Activated CD4-positive, alpha-beta T cell treated with anti-CD3 and anti-CD28 coated beads, Interleukin-2, amount 50 U/mL, for 24 hours (primary cell): ENCODE data around the gene MCM10.
"Not testable (repeated sequence)": the region's sequence is repeated elsewhere in the genome, so short reads cannot be mapped to it uniquely, and the experiment has no call there.

Experiments used
- DNase-seq, 2 donors: peaks; one replicate each; pipeline ENCODE4 v3.0.0-alpha.2; 2020; ENCODE audit warnings: low read depth in 1 of 2, low spot score in 1 of 2

MCM10 gene

DNA sequence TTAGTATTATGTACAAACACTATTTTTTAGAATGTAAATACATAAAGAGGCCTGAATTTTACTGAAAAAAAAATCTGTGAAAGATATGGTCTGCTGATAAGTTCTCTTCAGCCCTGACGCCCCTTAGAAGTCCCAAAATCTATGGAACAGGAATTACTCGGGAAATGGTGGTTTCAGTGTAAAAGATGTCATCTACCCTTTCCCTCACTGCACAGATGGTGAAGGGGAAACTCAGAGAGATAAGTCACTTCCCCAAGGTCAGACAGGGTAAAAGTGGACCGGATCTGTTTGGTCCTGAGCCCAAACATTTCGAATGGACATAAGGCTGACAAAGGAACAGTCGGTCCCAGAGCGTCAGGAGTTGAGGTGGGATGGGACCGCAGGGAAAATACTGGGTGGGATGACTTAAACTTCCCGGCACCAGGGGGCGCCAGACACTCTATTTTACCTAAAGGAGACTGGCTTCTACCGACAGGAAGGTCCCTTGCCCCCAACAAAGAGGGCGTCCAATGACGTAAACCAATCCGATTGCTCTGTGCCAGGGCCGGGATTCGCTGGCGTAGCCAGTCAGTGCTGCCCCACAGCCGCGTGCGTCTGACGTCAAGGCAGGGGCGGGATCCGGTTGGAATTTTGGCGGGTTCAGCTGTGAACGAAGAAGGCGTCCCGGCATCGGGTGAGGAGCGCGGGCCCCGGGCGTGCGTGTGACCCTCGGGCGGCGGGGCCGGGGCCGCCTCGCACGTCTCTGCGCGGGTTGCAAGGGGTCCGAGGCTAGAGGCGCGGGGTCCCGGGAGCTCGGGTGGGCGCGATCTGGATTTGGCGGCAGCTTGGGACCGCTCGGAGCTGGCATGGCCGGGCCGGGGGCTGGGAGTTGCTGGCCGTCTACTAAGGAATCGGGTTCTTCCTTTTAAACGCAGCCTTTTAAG is at the start of gene MCM10:
Gene MCM10, plus strand, starts transcription at position 625 of the 923 bp plus-strand sequence. CDS start 2,645 bp downstream, outside the sequence.
- peak; percentile 94 to 98 for DNase-seq

DNA sequence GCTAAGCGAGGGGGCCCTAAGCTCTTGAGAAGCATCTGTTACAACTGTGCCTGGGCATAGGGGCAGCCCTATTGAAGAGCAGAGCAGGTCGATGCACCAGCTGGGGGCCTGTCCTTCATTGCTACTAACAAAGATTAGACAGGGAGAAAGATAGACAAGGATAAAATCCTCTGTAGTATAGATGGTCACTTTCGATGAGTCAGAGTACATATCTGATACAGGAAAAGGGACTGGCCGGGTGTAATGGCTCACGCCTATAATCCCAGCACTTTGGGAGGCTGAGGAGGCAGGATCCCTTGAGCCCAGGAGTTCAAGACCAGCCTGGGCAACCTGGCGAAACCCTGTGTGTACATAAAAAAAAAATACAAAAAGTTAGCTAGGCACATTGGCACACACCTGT is 47.8 kb upstream of the MCM10 start:
- DNase-seq: no peak

DNA sequence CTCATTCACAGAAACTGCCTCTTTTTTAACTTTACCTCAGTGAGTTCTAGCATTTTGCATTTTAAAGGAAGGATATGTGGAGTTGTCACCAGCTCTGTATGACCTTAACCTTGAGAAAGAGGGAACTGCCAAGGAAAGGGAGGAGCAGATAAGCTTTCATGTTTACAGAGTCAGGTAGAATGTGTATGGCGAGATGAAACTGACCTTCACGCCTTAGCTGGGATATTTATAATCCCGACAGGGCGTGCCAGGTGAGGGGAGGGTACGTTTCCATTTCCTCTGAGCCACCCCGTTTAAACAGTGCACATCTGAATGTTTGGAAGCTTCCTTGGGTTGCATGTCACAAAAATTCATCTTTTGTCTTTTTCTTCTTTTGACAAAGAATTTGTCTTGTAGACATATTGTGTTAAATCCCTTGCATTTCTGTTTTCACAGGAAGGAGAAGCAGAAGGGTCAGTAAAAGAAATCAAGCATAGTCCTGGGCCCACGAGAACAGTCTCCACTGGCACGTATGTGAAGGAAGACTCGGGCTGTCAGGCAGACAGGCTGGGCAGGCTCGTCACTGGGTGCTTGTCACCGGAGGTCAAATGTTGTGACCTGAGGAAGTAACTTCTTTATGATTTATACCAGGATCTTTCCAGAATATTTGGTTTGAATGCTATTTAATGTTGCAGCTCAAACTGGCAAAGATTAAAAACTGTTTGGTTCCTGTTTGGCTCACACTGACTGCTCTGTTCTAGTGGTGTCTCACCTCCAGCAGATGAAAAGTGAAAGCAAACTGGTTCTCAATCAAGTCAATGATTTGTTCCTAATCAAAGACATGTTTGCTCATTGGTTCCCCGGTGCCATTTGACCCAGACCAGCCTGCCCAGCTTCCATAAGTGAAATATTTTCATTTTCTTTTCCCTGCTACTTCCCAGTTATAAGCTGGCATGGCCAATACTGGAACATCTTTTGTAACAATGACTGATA is 45.2 kb upstream of the MCM10 start:
- DNase-seq: no peak

DNA sequence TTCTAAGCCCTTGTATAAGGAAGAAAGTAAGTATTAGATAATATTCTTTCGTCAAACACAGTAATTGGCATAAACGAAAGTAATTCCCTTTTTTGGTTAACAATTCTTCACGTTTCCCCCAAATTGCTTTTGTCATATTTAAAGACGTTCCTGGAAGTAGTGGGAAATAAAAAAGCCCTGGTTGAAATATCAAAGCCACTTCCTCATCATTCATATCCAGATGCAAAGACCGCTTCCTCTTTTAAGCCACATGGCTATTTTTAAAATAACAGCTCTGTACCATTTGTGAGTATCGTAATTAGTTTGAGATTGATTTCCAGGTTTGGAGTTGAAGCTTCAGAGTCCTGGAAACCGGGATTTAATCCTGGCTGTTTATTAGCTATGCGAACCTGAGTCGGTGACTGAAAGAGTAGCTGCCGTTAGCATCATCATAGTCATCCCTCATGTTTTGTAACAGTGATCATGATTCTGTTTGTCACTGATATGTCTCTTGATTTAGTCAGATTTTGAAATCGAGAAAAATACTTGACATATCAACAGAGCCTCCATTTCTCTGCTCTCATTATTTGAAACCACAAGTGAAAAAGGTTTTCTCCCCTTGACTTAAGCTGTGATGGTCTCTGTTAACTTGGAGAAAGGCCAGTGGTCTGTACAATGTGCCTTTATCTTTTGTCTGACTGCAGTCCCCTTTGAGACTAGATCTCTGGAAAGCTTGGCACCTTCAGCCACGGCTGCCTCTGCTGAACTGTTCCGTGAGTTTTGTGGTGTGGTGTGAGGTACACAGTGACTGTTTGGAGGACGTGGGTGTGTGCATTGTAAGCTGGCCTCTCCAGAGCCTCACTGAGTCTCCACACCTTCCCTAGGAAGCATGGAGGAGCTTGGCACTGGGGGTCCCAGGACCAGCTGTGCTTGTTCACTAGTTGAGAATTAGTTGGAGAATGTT is 43.2 kb upstream of the MCM10 start:
- no peak for DNase-seq

DNA sequence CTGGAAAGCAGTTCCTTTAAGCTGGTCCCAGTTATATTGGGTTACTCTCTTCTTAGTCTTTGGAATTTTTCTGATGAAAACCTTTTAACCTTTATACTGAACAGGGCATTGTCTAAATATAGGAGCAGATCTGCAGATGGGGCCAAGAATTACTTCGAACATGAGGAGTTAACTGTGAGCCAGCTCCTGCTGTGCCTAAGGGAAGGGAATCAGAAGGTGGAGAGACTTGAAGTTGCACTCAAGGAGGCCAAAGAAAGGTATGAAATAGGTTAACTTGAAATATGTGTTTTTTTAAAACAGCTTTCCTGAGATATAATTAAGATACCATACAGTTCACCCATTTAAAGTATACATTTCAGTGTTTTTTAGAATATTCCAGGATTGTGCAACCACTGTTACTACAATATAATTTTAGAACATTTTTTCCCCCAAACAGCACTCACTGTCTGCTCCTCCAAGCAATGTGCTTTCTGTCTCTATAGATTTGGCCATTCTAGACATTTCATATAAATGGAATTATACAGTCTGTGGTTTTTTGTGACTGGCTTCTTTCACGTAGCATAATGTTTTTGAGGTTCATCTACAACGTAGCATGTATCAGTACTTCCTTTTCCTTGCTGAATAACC is 42.5 kb upstream of the MCM10 start:
- no peak for DNase-seq

DNA sequence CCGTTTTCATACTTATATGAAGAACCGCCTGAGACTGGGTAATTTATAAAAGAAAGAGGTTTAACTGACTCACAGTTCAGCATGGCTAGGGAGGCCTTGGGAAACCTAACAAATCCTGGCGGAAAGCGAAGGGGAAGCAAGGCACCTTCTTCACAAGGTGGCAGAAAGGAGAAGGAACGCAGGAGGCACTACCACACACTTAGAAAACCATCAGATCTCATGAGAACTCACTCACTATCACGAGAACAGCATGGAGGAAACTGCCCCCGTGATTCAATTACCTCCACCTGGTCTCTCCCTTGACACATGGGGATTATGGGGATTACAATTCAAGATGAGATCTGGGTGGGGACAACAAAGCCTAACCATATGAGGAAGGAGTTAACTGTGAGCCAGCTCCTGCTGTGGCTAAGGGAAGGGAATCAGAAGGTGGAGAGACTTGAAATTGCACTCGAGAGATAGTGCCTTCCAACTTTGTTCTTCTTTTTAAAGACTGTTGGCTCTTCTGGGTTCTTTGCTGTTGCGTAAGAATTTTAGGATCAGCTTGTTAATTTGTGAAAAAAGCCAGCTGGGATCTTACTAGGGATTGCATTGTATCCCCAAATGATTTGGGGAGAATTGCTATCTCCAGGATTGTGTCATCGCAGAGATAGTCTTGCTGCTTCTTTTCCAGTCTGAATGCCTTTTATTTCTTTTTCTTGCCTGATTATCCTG is 40.4 kb upstream of the MCM10 start:
- no peak for DNase-seq

DNA sequence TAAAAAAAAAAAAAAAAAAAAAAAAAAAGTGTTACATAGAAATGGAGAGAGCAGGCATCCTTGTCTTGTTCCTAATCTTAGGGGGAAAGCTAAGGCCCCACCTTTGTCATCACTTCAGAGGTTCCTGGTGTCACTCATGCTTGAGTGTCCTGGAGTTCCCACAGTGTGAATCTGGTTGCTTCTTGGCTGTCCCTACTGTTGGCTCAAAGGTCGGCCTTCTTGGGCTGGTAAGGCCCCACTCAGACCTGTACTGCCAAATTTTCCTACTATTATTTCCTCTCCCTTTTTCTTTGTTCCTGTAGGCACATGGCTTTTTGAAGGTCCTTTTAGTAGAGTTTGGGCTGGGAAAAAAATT is 39.9 kb upstream of the MCM10 start:
- no peak for DNase-seq

DNA sequence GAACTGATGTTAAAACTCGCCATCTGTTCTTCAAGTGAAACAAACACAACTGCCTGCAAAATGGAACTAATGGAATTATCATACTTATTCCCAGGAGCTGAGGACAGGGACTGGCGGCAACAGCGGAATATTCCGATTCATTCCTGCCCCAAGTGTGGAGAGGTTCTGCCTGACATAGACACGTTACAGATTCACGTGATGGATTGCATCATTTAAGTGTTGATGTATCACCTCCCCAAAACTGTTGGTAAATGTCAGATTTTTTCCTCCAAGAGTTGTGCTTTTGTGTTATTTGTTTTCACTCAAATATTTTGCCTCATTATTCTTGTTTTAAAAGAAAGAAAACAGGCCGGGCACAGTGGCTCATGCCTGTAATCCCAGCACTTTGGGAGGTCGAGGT is 24.7 kb upstream of the MCM10 start:
- no peak for DNase-seq

DNA sequence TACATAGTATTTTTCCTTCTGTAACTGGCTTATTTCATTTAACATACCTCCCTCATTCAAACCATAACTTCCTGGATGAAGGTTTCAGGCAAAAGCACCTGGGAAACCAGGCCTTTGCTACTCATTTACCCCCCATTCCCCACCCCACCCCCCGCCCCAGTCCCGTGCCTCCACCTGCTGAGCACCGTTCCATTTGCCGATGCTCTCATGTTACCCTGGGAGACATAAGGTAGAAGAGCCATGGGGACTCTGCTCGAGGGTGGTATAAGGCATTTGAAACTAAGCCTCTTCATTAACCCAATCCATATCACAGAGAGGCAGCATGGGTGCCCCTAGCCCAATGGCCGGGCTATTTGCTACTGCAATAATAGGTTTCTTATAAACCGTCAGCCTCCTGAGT is 22.2 kb upstream of the MCM10 start:
- no peak for DNase-seq

DNA sequence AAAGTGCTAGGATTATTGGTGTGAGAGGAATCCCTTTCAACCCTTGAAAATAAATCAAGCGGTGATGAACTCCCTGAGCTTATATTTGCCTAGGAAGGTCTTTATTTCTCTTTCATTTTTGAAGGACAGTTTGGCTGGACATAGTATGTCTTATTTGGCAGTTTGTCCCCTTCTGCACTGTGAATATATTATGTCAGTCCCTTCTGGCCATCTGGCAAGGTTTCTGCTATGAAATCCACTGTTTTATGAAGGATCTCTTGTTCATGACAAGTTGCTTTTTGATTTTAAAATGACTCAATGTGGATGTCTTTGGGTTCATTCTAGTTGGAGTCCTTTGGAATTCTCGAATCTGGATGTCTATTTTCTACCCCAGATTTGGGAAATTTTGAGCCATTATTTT is 21.7 kb upstream of the MCM10 start:
- DNase-seq: no peak

DNA sequence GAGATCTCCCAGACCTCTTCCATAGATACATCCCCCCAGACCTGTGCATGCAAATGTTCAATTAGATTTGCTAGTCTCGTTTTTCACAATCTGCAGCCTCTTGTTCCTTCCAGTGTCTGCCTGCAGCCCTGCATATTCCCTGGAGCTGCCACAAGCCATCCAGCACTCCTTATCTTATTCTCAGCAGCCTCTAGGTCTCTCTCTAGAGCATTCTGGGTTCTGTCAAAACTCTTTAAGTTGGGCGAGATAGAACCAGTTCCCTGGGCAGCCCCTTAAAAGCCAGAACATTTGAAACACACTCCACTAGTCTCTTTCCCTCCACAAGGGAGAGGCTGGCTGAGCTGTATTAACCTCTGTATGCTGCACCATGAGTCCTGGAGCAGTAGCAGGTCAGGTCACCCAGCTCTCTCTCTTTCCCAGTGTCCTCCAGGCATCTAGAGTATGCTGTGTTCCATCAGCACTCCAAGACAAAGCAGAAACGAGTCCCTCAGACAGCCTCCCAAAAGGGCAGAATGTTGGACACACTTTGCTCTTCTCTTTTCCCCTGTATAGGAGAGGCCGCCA is 20.6 kb upstream of the MCM10 start:
- DNase-seq: no peak

DNA sequence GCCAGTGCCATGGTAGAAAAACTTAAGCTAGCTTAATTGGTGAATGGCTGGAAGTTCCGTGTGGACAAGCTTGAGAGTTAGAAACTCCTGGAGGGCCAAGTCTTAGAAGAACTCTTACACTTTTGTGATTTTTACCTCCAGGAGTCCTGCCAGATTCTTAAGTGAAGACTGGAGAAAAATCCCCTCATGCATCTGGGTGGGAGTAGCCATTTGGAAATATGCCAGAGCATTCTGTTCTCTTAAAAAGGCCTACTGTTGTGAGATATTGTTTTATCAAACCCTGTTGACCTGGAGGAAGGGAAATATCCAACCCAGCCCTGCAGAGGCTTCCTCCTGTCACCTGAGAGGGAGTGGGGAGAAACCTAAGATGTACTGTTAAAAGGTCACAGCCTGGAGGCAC is 17.6 kb upstream of the MCM10 start:
- DNase-seq: no peak

DNA sequence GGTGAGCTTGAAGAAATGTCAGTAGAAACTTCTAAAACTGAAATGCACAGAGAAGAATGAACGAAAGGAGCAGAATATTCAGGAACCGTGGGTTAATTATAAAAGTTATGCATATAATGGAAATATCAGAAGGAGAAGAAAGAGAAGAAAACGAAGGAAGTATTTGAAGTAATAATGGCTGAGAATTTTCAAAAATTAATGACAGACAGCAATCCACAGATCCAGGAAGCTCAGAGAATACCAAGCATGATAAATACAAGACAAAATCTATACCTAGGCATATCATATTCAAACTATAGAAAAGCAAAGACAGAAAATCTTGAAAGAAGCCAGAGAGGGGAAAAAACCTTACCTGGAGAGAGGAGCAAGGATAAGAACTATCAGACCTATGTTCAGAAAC is 16.5 kb upstream of the MCM10 start:
- no peak for DNase-seq

DNA sequence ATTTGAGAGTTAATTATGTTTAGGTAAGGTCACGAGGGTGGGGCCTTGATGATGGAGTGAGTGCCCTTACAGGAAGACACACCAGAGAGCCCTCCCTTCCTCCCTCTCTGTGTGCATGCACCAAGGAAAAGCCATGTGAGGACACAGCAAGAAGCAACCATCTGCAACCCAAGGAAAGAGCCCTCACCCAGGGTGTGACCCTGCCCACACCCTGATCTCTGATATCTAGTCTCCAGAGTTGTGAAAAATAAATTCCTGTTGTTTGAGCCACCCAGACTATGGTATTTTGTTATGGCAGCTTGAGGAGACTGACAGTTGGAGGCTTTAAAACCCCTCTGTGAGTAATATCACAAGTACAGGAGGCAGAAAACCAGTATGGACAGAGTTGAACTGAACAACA is 15.0 kb upstream of the MCM10 start:
- DNase-seq: no peak

DNA sequence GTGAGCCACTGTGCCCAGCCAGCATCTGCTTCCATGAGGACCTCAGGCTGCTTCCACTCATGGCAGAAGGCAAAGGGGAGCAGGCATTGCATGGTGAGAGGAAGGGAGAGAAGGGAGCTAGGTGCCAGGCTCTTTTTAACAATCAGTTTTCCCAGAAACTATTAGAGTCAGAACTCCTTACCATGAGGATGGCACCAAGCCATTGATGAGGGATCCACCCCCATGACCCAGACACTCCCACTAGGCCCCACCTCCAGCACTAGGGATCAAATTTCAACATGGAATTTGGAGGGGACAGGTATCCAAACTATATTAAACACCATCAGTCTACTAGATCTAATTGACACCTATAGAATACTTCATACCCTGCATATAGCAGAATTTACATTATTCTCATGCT is 14.2 kb upstream of the MCM10 start:
- no peak for DNase-seq

DNA sequence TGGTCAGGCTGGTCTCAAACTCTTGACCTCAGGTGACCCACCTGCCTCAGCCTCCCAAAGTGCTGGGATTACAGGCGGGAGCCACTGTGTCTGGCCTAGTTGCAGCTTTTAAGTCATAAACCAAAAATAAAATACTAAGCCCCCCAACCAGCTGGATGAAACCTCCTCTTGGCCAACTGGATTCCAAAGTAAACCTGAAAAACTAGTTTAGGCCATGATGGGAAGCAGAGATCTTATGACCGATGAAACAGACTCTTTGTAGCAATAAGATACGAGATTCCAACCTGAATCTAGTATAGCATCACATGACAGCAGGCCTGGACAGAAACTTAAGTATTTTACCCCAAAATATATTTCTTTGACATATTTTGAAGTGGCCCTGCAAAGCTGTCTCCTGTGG is 9.1 kb upstream of the MCM10 start:
- no peak for DNase-seq

DNA sequence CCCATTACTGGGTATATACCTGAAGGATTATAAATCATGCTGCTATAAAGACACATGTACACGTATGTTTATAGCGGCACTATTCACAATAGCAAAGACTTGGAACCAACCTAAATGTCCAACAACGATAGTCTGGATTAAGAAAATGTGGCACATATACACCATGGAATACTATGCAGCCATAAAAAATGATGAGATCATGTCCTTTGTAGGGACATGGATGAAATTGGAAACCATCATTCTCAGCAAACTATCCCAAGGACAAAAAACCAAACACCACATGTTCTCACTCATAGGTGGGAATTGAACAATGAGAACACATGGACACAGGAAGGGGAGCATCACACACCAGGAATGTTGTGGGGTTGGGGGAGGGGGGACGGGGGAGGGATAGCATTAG is 5.5 kb upstream of the MCM10 start:
- not testable (repeated sequence) for DNase-seq

DNA sequence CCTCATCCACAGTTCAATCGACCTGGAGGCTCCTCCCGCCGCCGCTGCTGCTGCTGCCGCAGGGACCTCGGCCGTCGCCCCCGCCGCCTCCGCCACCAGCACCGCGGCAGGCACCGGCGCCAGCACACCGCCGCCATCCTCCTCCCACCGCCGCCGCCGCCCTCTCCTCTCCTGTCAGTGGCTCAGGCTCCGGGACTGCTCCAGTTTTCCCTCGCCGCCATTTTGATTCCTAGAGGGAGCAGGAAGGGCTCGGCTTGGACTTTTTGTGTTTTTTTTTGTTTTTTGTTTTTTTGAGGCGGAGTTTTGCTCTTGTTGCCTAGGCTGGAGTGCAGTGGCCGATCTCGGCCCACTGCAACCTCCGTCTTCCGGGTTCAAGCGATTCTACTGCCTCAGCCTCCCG is 3.0 kb upstream of the MCM10 start:
- DNase-seq: no peak

DNA sequence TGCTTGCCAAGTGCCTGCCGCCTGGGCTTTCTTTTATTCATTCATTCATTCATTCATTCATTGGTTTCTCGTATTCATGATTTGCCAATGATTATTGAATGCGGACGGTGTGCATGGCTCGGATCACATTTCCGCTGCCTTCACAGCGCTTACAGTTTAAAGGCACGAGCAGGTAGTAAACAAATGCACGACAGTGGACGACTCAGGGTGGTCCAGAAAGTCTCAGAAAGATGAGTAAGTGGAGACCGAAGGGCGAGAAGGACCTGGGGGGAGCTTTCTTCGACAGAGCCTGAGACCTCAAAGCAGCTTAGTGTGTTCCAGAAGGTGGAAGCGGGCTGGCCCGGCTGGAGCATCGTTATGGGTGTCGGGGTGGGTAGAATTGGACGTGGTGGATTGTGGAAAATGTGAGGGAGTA is 506 bp downstream of the MCM10 start:
- no peak for DNase-seq

DNA sequence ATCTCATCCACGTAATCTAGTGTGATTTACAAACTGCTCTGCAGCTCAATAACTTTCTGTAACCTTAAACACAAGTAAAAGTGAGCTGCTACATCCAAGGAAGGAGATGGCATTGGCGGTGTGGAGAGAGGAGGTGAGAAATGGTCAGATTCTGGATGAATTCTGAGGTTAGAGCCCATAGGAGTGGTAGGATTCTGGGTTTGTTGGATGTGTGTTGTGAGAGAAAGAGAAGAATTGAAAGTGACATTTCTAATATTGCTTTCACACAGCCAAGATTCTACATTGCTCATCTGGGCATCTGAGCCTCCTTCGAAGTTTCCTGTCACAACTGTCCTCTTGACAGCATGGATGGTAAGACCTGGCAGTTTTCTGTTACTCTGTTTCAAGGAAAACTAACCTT is 2.5 kb downstream of the MCM10 start:
- DNase-seq: no peak
